GM23338 (cell line): ENCODE measurements around the gene RBM23. TPM values are rescaled to one million over a fixed set of nuclear protein-coding genes. Genes with fewer than 3 reads are reported as not detected.

Source experiments
- ATAC-seq: fragments of 200-7000 bp; cut with Tn5 transposase; 3 replicates; pipeline ENCODE4 v1.9.1; 2020
- DNase-seq: peaks from one replicate; pipeline ENCODE4 v3.0.0-alpha.2; 2015; ENCODE audit warnings: low spot score
- H2AFZ ChIP-seq: fragments of 200-600 bp; sonication (generic); 2 replicates; pipeline ENCODE4 v1.8.0; 2016; ENCODE audit warnings: antibody characterized with exemption, mild to moderate bottlenecking, moderate library complexity
- H3F3A ChIP-seq: fragments of 200-600 bp; sonication (generic); replicated peaks from 2 replicates; pipeline ENCODE4 v1.8.0; 2017; ENCODE audit warnings: antibody characterized with exemption, mixed run types, low read depth
- H3K27ac ChIP-seq: fragments of 200-600 bp; sonication (generic); 2 replicates; pipeline ENCODE4 v1.6.1; 2016; ENCODE audit warnings: low read depth
- H3K27me3 ChIP-seq: fragments of 200-600 bp; sonication (generic); 2 replicates; pipeline ENCODE4 v1.8.0; 2016; ENCODE audit warnings: mild to moderate bottlenecking, mixed run types, moderate library complexity; ENCODE audit not compliant: insufficient read depth
- H3K36me3 ChIP-seq: fragments of 200-600 bp; sonication (generic); 2 replicates; pipeline ENCODE4 v1.8.0; 2016; ENCODE audit warnings: mild to moderate bottlenecking; ENCODE audit not compliant: insufficient read depth
- H3K4me1 ChIP-seq: fragments of 200-600 bp; sonication (generic); 2 replicates; pipeline ENCODE4 v1.8.0; 2016; ENCODE audit warnings: mild to moderate bottlenecking, moderate library complexity; ENCODE audit not compliant: insufficient read depth
- H3K4me2 ChIP-seq: fragments of 200-600 bp; sonication (generic); 2 replicates; pipeline ENCODE4 v1.7.1; 2017; ENCODE audit warnings: mixed run types
- H3K4me3 ChIP-seq: fragments of 200-600 bp; sonication (generic); 2 replicates; pipeline ENCODE4 v1.6.1; 2016; ENCODE audit warnings: mixed run types
- H3K79me2 ChIP-seq: fragments of 200-600 bp; sonication (generic); replicated peaks from 2 replicates; pipeline ENCODE4 v1.8.0; 2017; ENCODE audit warnings: mild to moderate bottlenecking; ENCODE audit not compliant: insufficient read depth
- H3K9me2 ChIP-seq: fragments of 200-600 bp; sonication (generic); 2 replicates; pipeline ENCODE4 v1.8.0; 2017; ENCODE audit not compliant: insufficient read depth
- H4K20me1 ChIP-seq: fragments of 200-600 bp; sonication (generic); replicated peaks from 2 replicates; pipeline ENCODE4 v1.8.0; 2017; ENCODE audit warnings: mild to moderate bottlenecking; ENCODE audit not compliant: insufficient read depth
- H3K27ac Mint-ChIP-seq: 2 replicates; pipeline ENCODE4 v1.8.0; 2020; ENCODE audit warnings: inconsistent platforms, mild to moderate bottlenecking, moderate library complexity, mixed read lengths
- H3K27me3 Mint-ChIP-seq: 3 replicates; pipeline ENCODE4 v1.8.0; 2022; ENCODE audit warnings: low read depth, mild to moderate bottlenecking, moderate library complexity, mixed read lengths, inconsistent platforms; ENCODE audit not compliant: insufficient read depth, poor library complexity
- H3K36me3 Mint-ChIP-seq: 3 replicates; pipeline ENCODE4 v1.8.0; 2021; ENCODE audit warnings: low read depth, mild to moderate bottlenecking, inconsistent platforms, moderate library complexity, mixed read lengths
- H3K4me1 Mint-ChIP-seq: 3 replicates; pipeline ENCODE4 v1.8.0; 2020; ENCODE audit warnings: mild to moderate bottlenecking, inconsistent platforms, mixed read lengths
- H3K4me3 Mint-ChIP-seq: 3 replicates; pipeline ENCODE4 v1.8.0; 2021; ENCODE audit warnings: moderate library complexity, mild to moderate bottlenecking, inconsistent platforms, mixed read lengths
- H3K9me3 Mint-ChIP-seq: 3 replicates; pipeline ENCODE4 v1.8.0; 2020; ENCODE audit warnings: moderate library complexity, mild to moderate bottlenecking, inconsistent platforms, mixed read lengths
- CTCF ChIP-seq, 2 experiments: fragments of 200-600 bp in 1 of 2; sonication (generic) in 1 of 2; conservative IDR thresholded peaks; 2 replicates each; pipeline versions ENCODE4 v1.5.1 to v1.6.1; 2016 to 2017; ENCODE audit warnings: antibody characterized with exemption in 2 of 2, low read depth in 2 of 2, mild to moderate bottlenecking in 2 of 2, moderate library complexity in 1 of 2
- EZH2 ChIP-seq: fragments of 200-600 bp; sonication (generic); IDR thresholded peaks from one replicate; pipeline ENCODE4 v1.8.0; 2017; ENCODE audit warnings: antibody characterized with exemption, mild to moderate bottlenecking, low read depth; ENCODE audit not compliant: unreplicated experiment
- JUNB ChIP-seq: IDR thresholded peaks from one replicate; pipeline ENCODE4 v1.6.1; 2016; ENCODE audit warnings: antibody characterized with exemption; ENCODE audit not compliant: unreplicated experiment
- REST ChIP-seq: IDR thresholded peaks from one replicate; pipeline ENCODE4 v1.6.1; 2018; ENCODE audit warnings: antibody characterized with exemption; ENCODE audit not compliant: unreplicated experiment
- STAT1 ChIP-seq: IDR thresholded peaks from one replicate; pipeline ENCODE4 v1.6.1; 2016; ENCODE audit warnings: antibody characterized with exemption; ENCODE audit not compliant: unreplicated experiment
- polyA plus RNA-seq: library from polyadenylated mRNA; unstranded; fragments of >200 nt; fragmentation: Nextera tagmentation; extraction: Ambion mirVana; gene quantifications from 2 replicates; pipeline ENCODE4 v1.2.1, GENCODE V29; 2016
- total RNA-seq: library from RNA; depleted of rRNA; stranded (reverse); fragments of >200 nt; shearing (Covaris generic); gene quantifications from 2 replicates; pipeline ENCODE4 v1.2.3, GENCODE V29; 2014

RBM23 gene
- total and polyA plus RNA-seq, 2 experiments from 2014 or later = 14.4 to 52.8 TPM

GRCh38 chr14:22900081-22900799 is 18.7 kb downstream of the RBM23 start:
- H3K27me3 ChIP-seq = peaks cover 39% of the 10 kb centered on the region
- peak; percentile 90 for DNase-seq
- no peak overlapping the region for H3K4me3 Mint-ChIP-seq
- no peak overlapping the region for H2AFZ ChIP-seq
- no peak overlapping the region for H3K4me3 ChIP-seq
- H3K4me1 Mint-ChIP-seq = peaks cover 6% of the 10 kb centered on the region
- H3K36me3 ChIP-seq = peaks cover 24% of the 10 kb centered on the region
- no peaks in the 10 kb centered on the region for H3K9me2 ChIP-seq
- no peaks in the 10 kb centered on the region; the same call in none of the 2 replicates for H4K20me1 ChIP-seq
- H3K79me2 ChIP-seq = no peaks in the 10 kb centered on the region
- H3K4me2 ChIP-seq = peak overlapping the region; percentile 31; the same call in 1 of the 2 replicates
- no peak overlapping the region for H3K27ac ChIP-seq
- no peak overlapping the region for H3K27ac Mint-ChIP-seq
- peak; percentile 76 for ATAC-seq
- H3F3A ChIP-seq = peaks cover 12% of the 10 kb centered on the region
- TF ChIP-seq REST (no peak), CTCF (conservative IDR thresholded peaks at IDR 0.05; ENCODE audit: low read depth in 2 of 2) (peak; percentile 67 to 77)
- H3K27me3 Mint-ChIP-seq = peaks cover 22% of the 10 kb centered on the region
- H3K36me3 Mint-ChIP-seq = peaks cover 44% of the 10 kb centered on the region
- H3K4me1 ChIP-seq = peaks cover 14% of the 10 kb centered on the region
- no peaks in the 10 kb centered on the region for H3K9me3 Mint-ChIP-seq

- no peaks in the 10 kb centered on the region; the same call in none of the 2 replicates for H4K20me1 ChIP-seq
- peaks cover 8% of the 10 kb centered on the region for H3K36me3 ChIP-seq
- no peak overlapping the region for H3K4me2 ChIP-seq
- no peak overlapping the region for H3K27ac Mint-ChIP-seq
- no peak overlapping the region; the same call in 2 of the 3 replicates for H3K4me3 Mint-ChIP-seq
- DNase-seq = no peak
- no peak overlapping the region for H3K4me3 ChIP-seq
- H2AFZ ChIP-seq = no peak overlapping the region
- H3K27me3 Mint-ChIP-seq = peaks cover 22% of the 10 kb centered on the region
- no peak for ATAC-seq
- H3K9me2 ChIP-seq = no peaks in the 10 kb centered on the region
- H3K4me1 ChIP-seq = peaks cover 14% of the 10 kb centered on the region
- TF ChIP-seq EZH2 (no peak), JUNB (no peak), STAT1 (no peak)
- H3K79me2 ChIP-seq = no peaks in the 10 kb centered on the region
- H3F3A ChIP-seq = peaks cover 13% of the 10 kb centered on the region
- peaks cover 41% of the 10 kb centered on the region for H3K27me3 ChIP-seq
- H3K9me3 Mint-ChIP-seq = no peaks in the 10 kb centered on the region
- no peak overlapping the region for H3K27ac ChIP-seq
- peaks cover 26% of the 10 kb centered on the region for H3K36me3 Mint-ChIP-seq
- peaks cover 8% of the 10 kb centered on the region for H3K4me1 Mint-ChIP-seq
Measured at GRCh38 chr14:22898302-22899090, 20.5 kb downstream of the RBM23 start.
